Neuronal stem cell (in vitro differentiated cells): Measurements from ENCODE around the gene GOLT1A.

Source experiments
- DNase-seq: peaks from one replicate; pipeline ENCODE4 v3.0.0-alpha.2; 2013; ENCODE audit warnings: low spot score
- H2AFZ ChIP-seq: one replicate; pipeline ENCODE4 v1.6.1; 2013; ENCODE audit warnings: mild to moderate bottlenecking, low read length, inconsistent platforms
- H2AK5ac ChIP-seq: 2 replicates; pipeline ENCODE4 v1.6.1; 2013; ENCODE audit warnings: low read depth, mild to moderate bottlenecking, inconsistent platforms, low read length, moderate library complexity, mixed read lengths
- H2BK120ac ChIP-seq: 2 replicates; pipeline ENCODE4 v1.6.1; 2013; ENCODE audit warnings: low read depth, mild to moderate bottlenecking, inconsistent platforms, low read length, moderate library complexity, mixed read lengths
- H2BK12ac ChIP-seq: one replicate; pipeline ENCODE4 v1.6.1; 2013; ENCODE audit warnings: low read length, inconsistent platforms
- H2BK15ac ChIP-seq: 2 replicates; pipeline ENCODE4 v1.6.1; 2013; ENCODE audit warnings: mild to moderate bottlenecking, low read length, inconsistent platforms, mixed read lengths
- H2BK5ac ChIP-seq: one replicate; pipeline ENCODE4 v1.6.1; 2013; ENCODE audit warnings: inconsistent platforms, mild to moderate bottlenecking, low read length, moderate library complexity
- H3K14ac ChIP-seq: one replicate; pipeline ENCODE4 v1.6.1; 2013; ENCODE audit warnings: low read length, inconsistent platforms
- H3K18ac ChIP-seq: 2 replicates; pipeline ENCODE4 v1.6.1; 2013; ENCODE audit warnings: low read length, inconsistent platforms
- H3K23ac ChIP-seq: 2 replicates; pipeline ENCODE4 v1.6.1; 2013; ENCODE audit warnings: low read depth, mild to moderate bottlenecking, mixed read lengths, low read length, inconsistent platforms; ENCODE audit not compliant: poor library complexity
- H3K27ac ChIP-seq: replicated peaks from 3 replicates; pipeline ENCODE4 v1.5.1; 2013; ENCODE audit warnings: low read length, inconsistent platforms
- H3K27me3 ChIP-seq, 3 experiments: 2 replicates each; pipeline ENCODE4 v1.6.1; 2013; ENCODE audit warnings: low read length in 3 of 3, mild to moderate bottlenecking in 2 of 3, inconsistent platforms in 1 of 3, low read depth in 1 of 3, mixed read lengths in 1 of 3, moderate library complexity in 1 of 3; ENCODE audit not compliant: control insufficient read depth in 3 of 3, insufficient read depth in 3 of 3
- H3K36me3 ChIP-seq, 2 donors: replicated peaks in 1 of 2; 2 replicates each; pipeline ENCODE4 v1.6.1; 2013; ENCODE audit warnings: low read length in 2 of 2; ENCODE audit not compliant: control insufficient read depth in 2 of 2, insufficient read depth in 2 of 2
- H3K4ac ChIP-seq: 2 replicates; pipeline ENCODE4 v1.6.1; 2013; ENCODE audit warnings: inconsistent platforms, mild to moderate bottlenecking, low read length, moderate library complexity
- H3K4me1 ChIP-seq, 2 donors: 1 replicate in 1 of 2; 2 replicates in 1 of 2; pipeline ENCODE4 v1.6.1; 2013; ENCODE audit warnings: low read length in 2 of 2, low read depth in 1 of 2; ENCODE audit not compliant: control insufficient read depth in 2 of 2, insufficient read depth in 1 of 2
- H3K4me2 ChIP-seq: one replicate; pipeline ENCODE4 v1.6.1; 2013; ENCODE audit warnings: mild to moderate bottlenecking, low read length, inconsistent platforms; ENCODE audit not compliant: insufficient read depth, poor library complexity, severe bottlenecking
- H3K4me3 ChIP-seq, 2 donors: 2 replicates each; pipeline ENCODE4 v1.5.1; 2013; ENCODE audit warnings: low read length in 2 of 2, mild to moderate bottlenecking in 2 of 2, inconsistent platforms in 1 of 2, moderate library complexity in 1 of 2
- H3K79me1 ChIP-seq: one replicate; pipeline ENCODE4 v1.6.1; 2013; ENCODE audit warnings: low read depth, mild to moderate bottlenecking, inconsistent platforms, low read length, moderate library complexity
- H3K9ac ChIP-seq: one replicate; pipeline ENCODE4 v1.6.1; 2013; ENCODE audit warnings: mild to moderate bottlenecking, low read depth, low read length, inconsistent platforms; ENCODE audit not compliant: poor library complexity
- H3K9me3 ChIP-seq, 2 donors: replicated peaks in 1 of 2; 2 replicates each; pipeline versions ENCODE3 to v1.6.1; 2013; ENCODE audit warnings: low read length in 2 of 2, mild to moderate bottlenecking in 2 of 2, inconsistent platforms in 1 of 2, low read depth in 1 of 2, mixed read lengths in 1 of 2, moderate library complexity in 1 of 2; ENCODE audit not compliant: control insufficient read depth in 2 of 2, insufficient read depth in 1 of 2
- H4K8ac ChIP-seq: one replicate; pipeline ENCODE4 v1.6.1; 2013; ENCODE audit warnings: low read depth, mild to moderate bottlenecking, inconsistent platforms, low read length, moderate library complexity
- H4K91ac ChIP-seq: one replicate; pipeline ENCODE4 v1.6.1; 2013; ENCODE audit warnings: low read length, low read depth, mild to moderate bottlenecking, inconsistent platforms; ENCODE audit not compliant: poor library complexity
- WGBS, 2 donors: extraction: QIAGEN DNeasy Blood & Tissue Kit; methylation state at CpG; one replicate each; pipeline ENCODE4 v1.1.7; 2013; ENCODE audit warnings: missing lambda C conversion rate in 2 of 2, mixed read lengths in 1 of 2; ENCODE audit not compliant: insufficient read length in 2 of 2, insufficient replicate concordance in 1 of 2; ENCODE audit errors: extremely low coverage in 2 of 2; 5-methylcytosine and 5-hydroxymethylcytosine counted together

The GOLT1A gene

GRCh38 chr1:204255966-204256365 is 42.2 kb upstream of the GOLT1A start:
- no peak overlapping the region for H2BK5ac ChIP-seq
- no peak for DNase-seq
- H3K14ac ChIP-seq, result no peak overlapping the region
- no peak overlapping the region for H4K8ac ChIP-seq
- H3K9ac ChIP-seq, result no peak overlapping the region
- no peak overlapping the region for H3K23ac ChIP-seq
- H3K18ac ChIP-seq, result peak overlapping the region; percentile 33
- no peaks in the 10 kb centered on the region for H3K79me1 ChIP-seq
- H3K9me3 ChIP-seq, result no peaks in the 10 kb centered on the region
- peaks cover 15 to 31% of the 10 kb centered on the region in 2 donors for H3K4me1 ChIP-seq
- H3K4ac ChIP-seq, result no peak overlapping the region
- H3K27ac ChIP-seq, result no peak overlapping the region
- no peak overlapping the region for H2BK120ac ChIP-seq
- H2AFZ ChIP-seq, result no peak overlapping the region
- H3K4me2 ChIP-seq, result no peak overlapping the region
- H2BK12ac ChIP-seq, result no peak overlapping the region
- no peak overlapping the region for H3K4me3 ChIP-seq
- H3K27me3 ChIP-seq, result no peaks in the 10 kb centered on the region
- H2BK15ac ChIP-seq, result no peak overlapping the region
- no peak overlapping the region for H4K91ac ChIP-seq
- no peak overlapping the region for H2AK5ac ChIP-seq
- WGBS, 2 donors, result no CpG with 5 or more reads among the region's 5 CpGs
- H3K36me3 ChIP-seq, result peaks cover 0 to 33% of the 10 kb centered on the region in 2 donors

- H3K27me3 ChIP-seq, result no peaks in the 10 kb centered on the region
- no peak overlapping the region for H3K4me3 ChIP-seq
- H2BK5ac ChIP-seq, result no peak overlapping the region
- H3K9ac ChIP-seq, result no peak overlapping the region
- no peak overlapping the region for H4K91ac ChIP-seq
- H4K8ac ChIP-seq, result no peak overlapping the region
- H3K27ac ChIP-seq, result no peak overlapping the region
- H2BK12ac ChIP-seq, result no peak overlapping the region
- no peak overlapping the region for H3K18ac ChIP-seq
- no peak overlapping the region for H3K23ac ChIP-seq
- no peak overlapping the region for H3K4me2 ChIP-seq
- H3K4ac ChIP-seq, result no peak overlapping the region
- H3K4me1 ChIP-seq, result peaks cover 15 to 31% of the 10 kb centered on the region in 2 donors
- no CpG with 5 or more reads among the region's 5 CpGs for WGBS, 2 donors
- H3K14ac ChIP-seq, result no peak overlapping the region
- no peaks in the 10 kb centered on the region for H3K79me1 ChIP-seq
- no peak overlapping the region for H2AFZ ChIP-seq
- H2AK5ac ChIP-seq, result no peak overlapping the region
- no peaks in the 10 kb centered on the region for H3K9me3 ChIP-seq
- no peak overlapping the region for H2BK15ac ChIP-seq
- no peak for DNase-seq
- H2BK120ac ChIP-seq, result no peak overlapping the region
- peaks cover 0 to 26% of the 10 kb centered on the region in 2 donors for H3K36me3 ChIP-seq
These were observed 41.4 kb upstream of the GOLT1A start for GRCh38 chr1:204255225-204255624.

- H2AK5ac ChIP-seq, result no peak overlapping the region
- no peak overlapping the region for H2AFZ ChIP-seq
- no peak overlapping the region for H3K14ac ChIP-seq
- no peak overlapping the region for H2BK12ac ChIP-seq
- H3K9ac ChIP-seq, result no peak overlapping the region
- no peak overlapping the region for H3K4me3 ChIP-seq
- H3K23ac ChIP-seq, result no peak overlapping the region
- H3K36me3 ChIP-seq, result peaks cover 0 to 19% of the 10 kb centered on the region in 2 donors
- no peaks in the 10 kb centered on the region for H3K9me3 ChIP-seq
- H2BK120ac ChIP-seq, result no peak overlapping the region
- no peak overlapping the region for H4K8ac ChIP-seq
- WGBS, 2 donors, result no CpG with 5 or more reads among the region's 7 CpGs
- no peak overlapping the region for H3K4ac ChIP-seq
- peaks cover 15 to 31% of the 10 kb centered on the region in 2 donors for H3K4me1 ChIP-seq
- no peak overlapping the region for H2BK15ac ChIP-seq
- H4K91ac ChIP-seq, result no peak overlapping the region
- H3K27me3 ChIP-seq, result no peaks in the 10 kb centered on the region
- no peaks in the 10 kb centered on the region for H3K79me1 ChIP-seq
- no peak overlapping the region for H2BK5ac ChIP-seq
- no peak overlapping the region for H3K4me2 ChIP-seq
- no peak overlapping the region for H3K27ac ChIP-seq
- no peak overlapping the region for H3K18ac ChIP-seq
- DNase-seq, result no peak
These were observed 40.4 kb upstream of the GOLT1A start for GRCh38 chr1:204254031-204254661.

GRCh38 chr1:204251926-204252689 is 38.3 kb upstream of the GOLT1A start:
- Histone ChIP-seq H3K9me3 (no peaks in the 10 kb centered on the region), H3K4me1 (peaks cover 15 to 31% of the 10 kb centered on the region in 2 donors), H4K8ac (no peak overlapping the region), H3K27ac (no peak overlapping the region), H3K18ac (no peak overlapping the region), H2BK12ac (no peak overlapping the region), H2BK15ac (no peak overlapping the region), H2BK5ac (peak overlapping the region; percentile 27), H3K27me3 (no peaks in the 10 kb centered on the region), H3K36me3 (peaks cover 0 to 20% of the 10 kb centered on the region in 2 donors), H4K91ac (no peak overlapping the region), H3K4ac (no peak overlapping the region), H3K14ac (no peak overlapping the region), H2BK120ac (no peak overlapping the region), H3K4me3 (no peak overlapping the region), H2AFZ (no peak overlapping the region), H3K79me1 (no peaks in the 10 kb centered on the region), H2AK5ac (no peak overlapping the region), H3K9ac (no peak overlapping the region), H3K4me2 (no peak overlapping the region), H3K23ac (no peak overlapping the region)
- WGBS, 2 donors, result no CpG with 5 or more reads among the region's 6 CpGs
- DNase-seq, result no peak
